Measurements from ENCODE around the gene GLT1D1. TPM values are rescaled to one million over a fixed set of nuclear protein-coding genes. Genes with fewer than 3 reads are reported as not detected.
"Not testable (repeated sequence)": the region's sequence is repeated elsewhere in the genome, so short reads cannot be mapped to it uniquely, and the experiment has no call there.

GLT1D1 gene
- total and polyA plus RNA-seq, 2 donors: 0.27 to 0.58 TPM

DNA sequence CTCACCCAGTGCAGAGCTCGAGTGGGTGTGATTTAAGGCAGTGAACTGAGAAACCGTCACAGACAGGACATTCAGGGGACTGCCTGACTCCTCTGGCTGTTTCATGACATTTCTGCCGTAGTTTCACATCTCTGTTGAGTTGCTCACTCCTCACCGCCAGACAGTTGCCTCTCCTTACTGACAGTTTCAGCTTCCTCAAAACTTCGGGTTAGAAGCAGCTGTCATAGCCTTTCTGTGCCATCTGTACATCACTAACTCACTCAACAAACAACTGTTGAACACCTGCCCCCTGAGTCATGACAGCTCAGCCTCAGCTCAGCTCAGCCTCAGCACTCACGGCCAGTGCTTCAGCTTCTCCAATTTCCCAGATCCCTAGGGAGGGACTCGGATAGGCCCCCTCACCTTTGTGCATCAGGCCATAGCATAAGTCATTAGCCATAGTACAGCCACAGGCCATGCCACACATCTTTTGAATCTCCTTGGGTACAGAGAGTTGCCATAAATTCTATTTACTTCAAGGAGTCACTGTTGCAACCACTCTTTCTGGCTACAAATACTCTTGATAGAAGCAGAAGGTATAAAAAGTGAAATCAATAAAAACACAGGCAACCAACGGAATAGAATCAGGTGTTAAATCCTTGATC, 23.3 kb upstream of the GLT1D1 start:
- Histone ChIP-seq H3K4me1 (ENCODE audit: insufficient read depth) (no peaks in the 10 kb centered on the region), H3K4me3 (ENCODE audit: low read depth, low read length) (no peak overlapping the region), H3K27ac (ENCODE audit: low read depth) (no peak overlapping the region), H3K36me3 (ENCODE audit: insufficient read depth) (no peaks in the 10 kb centered on the region)
- WGBS: 76% methylated on average over 8 of the region's 8 CpGs
- no peak for DNase-seq (ENCODE audit: extremely low spot score)

- DNase-seq (ENCODE audit: extremely low spot score): no peak
- Histone ChIP-seq H3K27ac (ENCODE audit: low read depth) (no peak overlapping the region), H3K4me1 (ENCODE audit: insufficient read depth) (no peaks in the 10 kb centered on the region), H3K36me3 (ENCODE audit: insufficient read depth) (no peaks in the 10 kb centered on the region), H3K4me3 (ENCODE audit: low read depth, low read length) (no peak overlapping the region)
- 73% methylated on average over 7 of the region's 7 CpGs for WGBS
Observed at GRCh38 chr12:128830505-128830893, 22.8 kb upstream of the GLT1D1 start.

- Histone ChIP-seq H3K4me1 (ENCODE audit: insufficient read depth) (no peaks in the 10 kb centered on the region), H3K27ac (ENCODE audit: low read depth) (no peak overlapping the region), H3K36me3 (ENCODE audit: insufficient read depth) (no peaks in the 10 kb centered on the region), H3K4me3 (ENCODE audit: low read depth, low read length) (no peak overlapping the region)
- no peak for DNase-seq (ENCODE audit: extremely low spot score)
- 98% methylated on average over 10 of the region's 10 CpGs for WGBS
Observed at GRCh38 chr12:128833418-128833817, 19.9 kb upstream of the GLT1D1 start.

GRCh38 chr12:128839885-128840284, 13.4 kb upstream of the GLT1D1 start:
- 76% methylated on average over 12 of the region's 12 CpGs for WGBS
- H3K27ac ChIP-seq (ENCODE audit: low read depth); H3K36me3 ChIP-seq (ENCODE audit: insufficient read depth); H3K4me1 ChIP-seq (ENCODE audit: insufficient read depth); H3K4me3 ChIP-seq (ENCODE audit: low read depth, low read length); DNase-seq (ENCODE audit: extremely low spot score): not testable (repeated sequence)

GRCh38 chr12:128840862-128841468, 12.3 kb upstream of the GLT1D1 start:
- no peaks in the 10 kb centered on the region for H3K4me1 ChIP-seq (ENCODE audit: insufficient read depth)
- no peaks in the 10 kb centered on the region for H3K36me3 ChIP-seq (ENCODE audit: insufficient read depth)
- DNase-seq (ENCODE audit: extremely low spot score): no peak
- 56% methylated on average over 8 of the region's 8 CpGs for WGBS
- no peak overlapping the region for H3K4me3 ChIP-seq (ENCODE audit: low read depth, low read length)
- no peak overlapping the region for H3K27ac ChIP-seq (ENCODE audit: low read depth)

DNA sequence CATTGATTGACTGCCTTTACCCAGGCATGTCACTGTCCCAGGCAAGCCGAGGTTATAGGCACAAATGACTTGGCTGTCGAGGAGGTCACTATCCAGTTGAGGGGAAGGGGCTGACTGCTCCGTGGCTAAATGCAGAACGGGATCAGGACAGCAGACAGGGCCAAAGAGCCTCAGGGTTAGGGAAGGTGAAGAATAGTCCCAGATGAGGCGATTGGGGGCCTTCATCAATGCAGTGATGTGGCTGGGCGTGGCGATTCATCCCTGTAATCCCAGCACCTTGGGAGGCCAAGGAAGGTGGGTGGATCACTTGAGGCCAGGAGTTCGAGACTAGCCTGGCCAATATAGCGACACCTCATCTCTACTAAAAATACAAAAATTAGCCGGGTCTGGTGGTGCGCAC, 10.7 kb upstream of the GLT1D1 start:
- DNase-seq (ENCODE audit: extremely low spot score): no peak
- Histone ChIP-seq H3K27ac (ENCODE audit: low read depth) (no peak overlapping the region), H3K4me3 (ENCODE audit: low read depth, low read length) (no peak overlapping the region), H3K4me1 (ENCODE audit: insufficient read depth) (no peaks in the 10 kb centered on the region), H3K36me3 (ENCODE audit: insufficient read depth) (no peaks in the 10 kb centered on the region)
- 90% methylated on average over 11 of the region's 11 CpGs for WGBS

DNA sequence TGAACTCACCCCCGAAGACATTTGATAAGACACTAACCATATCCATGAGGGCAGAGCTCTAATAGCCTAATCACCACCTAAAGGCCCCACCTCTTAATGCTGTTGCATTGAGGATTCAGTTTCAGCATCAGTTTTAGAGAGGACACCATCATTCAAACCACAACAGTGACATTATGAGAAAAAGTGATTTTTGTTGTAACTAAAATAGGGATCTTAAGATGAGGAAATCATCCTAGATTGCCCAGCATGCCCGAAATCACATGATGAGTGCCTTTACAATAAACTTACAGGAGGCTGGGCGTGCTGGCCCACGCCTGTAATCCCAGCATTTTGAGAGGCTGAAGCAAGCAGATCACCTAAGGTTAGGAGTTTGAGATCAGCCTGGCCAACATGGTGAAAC, 9.7 kb upstream of the GLT1D1 start:
- no peak for DNase-seq (ENCODE audit: extremely low spot score)
- Histone ChIP-seq H3K4me1 (ENCODE audit: insufficient read depth) (no peaks in the 10 kb centered on the region), H3K4me3 (ENCODE audit: low read depth, low read length) (no peak overlapping the region), H3K36me3 (ENCODE audit: insufficient read depth) (no peaks in the 10 kb centered on the region), H3K27ac (ENCODE audit: low read depth) (no peak overlapping the region)
- WGBS: 87% methylated on average over 4 of the region's 4 CpGs

DNA sequence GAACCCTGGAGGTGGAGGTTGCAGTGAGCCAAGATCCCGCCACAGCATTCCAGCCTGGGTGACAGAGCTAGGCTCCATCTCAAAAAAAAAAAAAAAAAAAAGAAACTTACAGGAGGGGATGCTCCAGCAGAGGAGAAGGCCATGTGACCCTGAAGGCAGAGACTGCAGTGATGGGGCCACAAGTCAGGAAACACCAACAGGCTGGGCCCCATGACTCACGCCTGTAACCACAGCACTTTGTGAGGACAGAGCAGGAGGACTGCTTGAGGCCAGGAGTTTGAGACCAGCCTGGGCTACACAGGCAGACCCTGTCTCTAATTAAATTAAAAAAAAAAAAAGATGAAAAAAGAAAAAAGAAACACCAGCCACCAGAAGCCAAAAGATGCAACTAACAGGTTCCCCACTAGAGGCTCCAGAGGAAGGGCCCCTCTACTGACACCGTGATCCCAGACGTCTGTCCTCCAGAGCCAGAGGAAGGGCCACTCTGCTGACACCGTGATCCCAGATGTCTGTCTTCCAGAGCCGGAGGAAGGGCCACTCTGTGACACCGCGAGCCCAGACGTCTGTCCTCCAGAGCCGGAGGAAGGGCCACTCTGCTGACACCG, 9.1 kb upstream of the GLT1D1 start:
- WGBS: 70% methylated on average over 11 of the region's 11 CpGs
- no peaks in the 10 kb centered on the region for H3K36me3 ChIP-seq (ENCODE audit: insufficient read depth)
- H3K4me1 ChIP-seq (ENCODE audit: insufficient read depth): no peaks in the 10 kb centered on the region
- H3K27ac ChIP-seq (ENCODE audit: low read depth): no peak overlapping the region
- H3K4me3 ChIP-seq (ENCODE audit: low read depth, low read length): no peak overlapping the region
- no peak for DNase-seq (ENCODE audit: extremely low spot score)

DNA sequence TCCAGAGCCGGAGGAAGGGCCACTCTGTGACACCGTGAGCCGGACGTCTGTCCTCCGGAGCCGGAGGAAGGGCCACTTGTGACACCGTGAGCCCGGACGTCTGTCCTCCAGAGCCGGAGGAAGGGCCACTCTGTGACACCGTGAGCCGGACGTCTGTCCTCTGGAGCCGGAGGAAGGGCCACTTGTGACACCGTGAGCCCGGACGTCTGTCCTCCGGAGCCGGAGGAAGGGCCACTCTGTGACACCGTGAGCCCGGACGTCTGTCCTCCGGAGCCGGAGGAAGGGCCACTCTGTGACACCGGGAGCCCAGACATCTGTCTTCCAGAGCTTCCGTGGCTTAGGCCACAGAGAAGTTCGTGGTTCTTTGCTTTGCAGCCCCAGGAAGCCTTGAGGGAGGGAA, 6.6 kb upstream of the GLT1D1 start:
- not testable (repeated sequence) for H3K4me3 ChIP-seq (ENCODE audit: low read depth, low read length); H3K36me3 ChIP-seq (ENCODE audit: insufficient read depth); DNase-seq (ENCODE audit: extremely low spot score); H3K4me1 ChIP-seq (ENCODE audit: insufficient read depth); H3K27ac ChIP-seq (ENCODE audit: low read depth)
- 93% methylated on average over 27 of the region's 27 CpGs for WGBS

DNA sequence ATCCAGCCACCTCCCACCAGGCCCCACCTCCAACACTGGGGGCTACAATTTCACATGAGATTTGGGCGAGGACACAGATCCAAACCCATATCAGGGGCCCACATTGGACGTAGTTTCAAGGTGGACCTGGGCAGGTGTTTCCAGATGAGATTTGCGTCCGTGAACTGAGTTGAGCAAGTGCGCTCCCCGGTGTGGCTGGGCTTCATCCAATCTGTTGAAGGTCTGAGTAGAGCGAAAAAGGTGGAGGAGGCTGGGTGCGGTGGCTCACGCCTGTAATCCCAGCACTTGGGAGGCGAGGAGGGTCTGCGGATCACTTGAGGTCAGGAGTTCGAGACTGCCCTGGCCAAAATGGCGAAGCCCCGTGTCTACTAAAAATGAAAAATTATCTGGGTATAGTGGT, 4.9 kb upstream of the GLT1D1 start:
- Histone ChIP-seq H3K4me3 (ENCODE audit: low read depth, low read length) (no peak overlapping the region), H3K4me1 (ENCODE audit: insufficient read depth) (no peaks in the 10 kb centered on the region), H3K36me3 (ENCODE audit: insufficient read depth) (no peaks in the 10 kb centered on the region), H3K27ac (ENCODE audit: low read depth) (no peak overlapping the region)
- no peak for DNase-seq (ENCODE audit: extremely low spot score)
- WGBS: 96% methylated on average over 14 of the region's 14 CpGs

- 47% methylated on average over 6 of the region's 6 CpGs for WGBS
- H3K4me1 ChIP-seq (ENCODE audit: insufficient read depth); H3K4me3 ChIP-seq (ENCODE audit: low read depth, low read length); H3K36me3 ChIP-seq (ENCODE audit: insufficient read depth); H3K27ac ChIP-seq (ENCODE audit: low read depth); DNase-seq (ENCODE audit: extremely low spot score): not testable (repeated sequence)
Observed at GRCh38 chr12:128849806-128850205, 3.5 kb upstream of the GLT1D1 start.

GRCh38 chr12:128850400-128850799, 2.9 kb upstream of the GLT1D1 start:
- H3K4me3 ChIP-seq (ENCODE audit: low read depth, low read length): no peak overlapping the region
- no peaks in the 10 kb centered on the region for H3K36me3 ChIP-seq (ENCODE audit: insufficient read depth)
- H3K4me1 ChIP-seq (ENCODE audit: insufficient read depth): no peaks in the 10 kb centered on the region
- no peak for DNase-seq (ENCODE audit: extremely low spot score)
- H3K27ac ChIP-seq (ENCODE audit: low read depth): no peak overlapping the region
- WGBS: 68% methylated on average over 3 of the region's 3 CpGs

DNA sequence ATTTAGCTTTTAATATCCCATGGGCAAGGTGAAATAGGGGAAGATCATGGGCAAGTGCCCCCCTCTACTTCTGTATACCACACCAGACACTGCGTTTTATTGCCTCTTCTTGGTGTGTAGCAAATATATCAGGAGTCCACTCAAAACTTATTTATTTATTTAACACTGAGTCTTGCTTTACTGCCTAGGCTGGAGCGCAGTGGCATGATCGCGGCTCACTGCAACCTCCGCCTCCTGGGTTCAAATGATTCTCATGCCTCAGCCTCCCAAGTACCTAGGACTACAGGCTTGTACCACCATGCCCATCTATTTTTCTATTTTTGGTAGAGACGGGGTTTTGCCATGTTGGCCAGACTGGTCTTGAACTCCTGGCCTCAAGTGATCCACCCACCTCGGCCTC, 1.8 kb upstream of the GLT1D1 start:
- not testable (repeated sequence) for DNase-seq (ENCODE audit: extremely low spot score); H3K4me1 ChIP-seq (ENCODE audit: insufficient read depth); H3K4me3 ChIP-seq (ENCODE audit: low read depth, low read length); H3K36me3 ChIP-seq (ENCODE audit: insufficient read depth); H3K27ac ChIP-seq (ENCODE audit: low read depth)
- WGBS: 83% methylated on average over 7 of the region's 7 CpGs

- no peak for DNase-seq (ENCODE audit: extremely low spot score)
- WGBS: 74% methylated on average over 8 of the region's 8 CpGs
- no peaks in the 10 kb centered on the region for H3K36me3 ChIP-seq (ENCODE audit: insufficient read depth)
- no peak overlapping the region for H3K4me3 ChIP-seq (ENCODE audit: low read depth, low read length)
- H3K27ac ChIP-seq (ENCODE audit: low read depth): no peak overlapping the region
- no peaks in the 10 kb centered on the region for H3K4me1 ChIP-seq (ENCODE audit: insufficient read depth)
Observed at GRCh38 chr12:128852026-128852698, 1.1 kb upstream of the GLT1D1 start.
